ENCODE results near the gene PAMR1.

Gene PAMR1

DNA sequence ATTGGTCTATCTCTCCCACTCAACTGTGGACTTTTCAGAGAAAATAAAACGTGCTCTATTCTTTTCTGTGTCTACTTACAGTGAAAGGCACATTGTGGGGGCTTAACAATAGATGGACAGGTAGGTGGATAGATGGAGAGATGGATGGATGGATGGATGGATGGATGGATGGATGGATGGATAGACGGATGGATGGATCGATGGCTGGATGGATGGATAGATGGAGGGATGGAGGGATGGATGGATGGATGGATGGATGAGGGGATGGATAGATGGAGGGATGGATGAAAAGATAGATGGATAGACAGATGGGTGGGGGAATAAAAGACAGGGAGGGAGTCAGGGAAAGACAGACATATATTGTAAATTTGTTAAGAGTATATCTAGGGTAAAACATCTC lies 91.8 kb downstream of the PAMR1 start:
- no peak for DNase-seq

DNA sequence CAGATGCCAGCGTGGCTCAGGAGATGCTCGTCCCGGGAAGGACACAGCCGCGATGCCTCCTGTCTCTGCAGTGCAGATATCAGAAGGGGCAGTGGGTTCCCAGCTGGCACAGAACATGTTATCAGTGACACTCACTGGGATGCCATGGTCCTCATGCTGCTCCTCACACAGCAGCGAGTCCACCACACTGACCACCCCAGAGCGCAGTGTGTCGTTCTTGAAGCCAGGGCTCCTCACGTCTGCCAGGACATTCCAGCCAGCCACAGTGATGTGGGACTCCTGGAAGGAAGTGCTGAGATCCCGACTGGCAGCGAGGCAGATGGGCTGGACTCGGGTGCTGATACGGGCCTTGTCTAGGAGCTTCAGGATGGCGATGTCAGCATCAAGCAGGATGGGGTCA lies 93.0 kb downstream of the PAMR1 start:
- no peak for DNase-seq

DNA sequence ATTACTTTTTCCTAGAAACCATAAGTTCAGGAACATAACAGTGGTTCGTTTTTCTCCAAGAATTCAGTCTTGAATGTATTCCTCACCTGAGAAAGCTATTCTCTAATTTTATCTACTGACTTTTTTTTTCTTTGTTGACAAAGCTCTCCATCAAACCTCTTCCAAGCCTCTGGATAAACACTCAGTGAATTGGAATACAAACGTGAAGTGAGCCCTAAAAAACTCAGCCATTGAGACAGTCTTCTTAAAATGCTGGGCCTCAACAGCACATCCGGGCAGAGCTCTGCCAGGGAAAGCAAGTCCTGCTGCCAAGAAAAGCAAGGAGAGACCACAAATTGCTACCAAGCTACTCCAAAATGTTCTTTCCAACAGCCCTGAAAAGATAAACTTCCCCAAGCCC lies 98.3 kb downstream of the PAMR1 start:
- DNase-seq, result no peak

DNA sequence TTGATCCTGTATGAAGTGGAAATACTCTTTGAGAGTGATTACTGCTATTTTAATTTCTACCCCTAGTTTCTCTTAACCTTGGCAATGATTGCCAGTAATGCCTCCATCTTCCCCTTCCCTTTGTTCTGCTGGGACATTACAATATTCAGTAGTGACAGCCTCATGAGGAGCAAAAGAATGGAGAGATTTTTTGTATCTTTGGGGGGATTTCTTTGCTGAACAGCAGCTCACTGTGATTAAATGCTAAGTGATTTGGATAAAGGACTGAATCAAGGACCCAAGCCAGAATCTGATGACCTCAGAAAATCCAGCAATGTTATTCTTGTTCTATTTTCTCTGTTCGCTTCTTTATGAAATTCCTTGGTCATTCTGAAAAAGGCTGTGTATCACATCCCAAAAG lies 99.1 kb downstream of the PAMR1 start:
- DNase-seq, result no peak

DNA sequence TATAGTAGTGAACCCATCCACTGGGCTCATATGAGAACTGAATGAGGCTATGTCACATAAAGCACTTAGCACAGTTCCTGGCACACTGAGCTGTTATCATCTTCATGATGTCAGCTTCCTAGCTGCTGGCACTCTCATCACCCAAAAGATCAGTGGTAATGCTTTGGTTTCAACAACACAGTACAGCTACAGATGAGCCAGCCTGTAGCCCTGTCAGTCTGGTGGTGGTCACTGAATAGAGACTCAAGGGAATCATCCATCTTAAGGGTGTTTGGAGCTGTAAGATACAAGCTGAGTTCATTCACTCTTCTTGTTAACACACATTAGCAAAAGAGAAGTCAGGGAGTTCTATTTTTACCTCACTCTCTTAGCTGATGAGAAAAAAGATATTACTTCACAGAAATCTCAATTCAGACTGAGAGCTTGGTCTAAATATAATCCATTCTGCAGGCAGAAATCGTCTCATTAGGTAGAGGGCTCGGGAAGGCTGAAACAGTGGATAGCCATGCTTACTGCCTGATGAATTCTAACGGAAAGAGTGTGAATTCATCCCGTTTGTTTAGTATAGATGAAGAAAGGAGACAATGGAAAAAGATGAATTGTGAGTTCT lies 99.7 kb downstream of the PAMR1 start:
- no peak for DNase-seq

DNA sequence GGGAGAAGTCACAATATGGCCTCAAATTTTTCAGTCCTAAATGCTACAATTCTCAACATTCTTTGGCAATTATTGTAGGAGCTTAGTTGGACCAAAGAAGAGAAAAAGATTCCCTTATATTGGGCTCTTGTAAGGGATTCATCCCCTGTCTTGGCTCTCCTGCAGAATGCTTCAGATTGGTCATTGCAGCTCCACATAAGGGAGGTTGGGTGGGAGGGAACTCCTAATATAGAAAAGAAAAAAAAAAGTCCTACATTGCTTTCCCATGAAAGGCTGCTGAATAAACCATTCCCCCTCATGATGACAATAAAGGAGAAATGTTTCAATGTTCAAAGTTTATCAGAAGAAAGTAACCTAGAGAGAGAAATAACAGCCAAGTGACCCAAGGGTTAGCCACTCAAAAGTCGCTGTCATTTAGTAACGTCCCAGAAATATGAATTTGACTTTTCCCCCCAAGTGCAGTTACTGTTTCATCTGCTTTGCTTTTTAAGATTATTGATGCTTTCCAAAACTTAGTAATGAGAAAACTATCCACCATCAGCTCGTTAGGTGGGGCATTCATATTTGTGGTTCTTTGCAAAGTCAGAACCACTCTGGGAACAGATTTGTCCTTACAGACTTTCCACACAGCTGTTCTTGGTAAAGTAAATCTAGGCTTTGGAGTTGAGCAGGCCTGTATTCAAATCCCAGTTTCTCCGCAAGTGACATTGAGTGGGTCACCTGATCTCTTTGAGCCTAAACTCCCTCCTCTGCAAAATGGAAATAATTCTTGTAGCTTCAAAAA lies 101.1 kb downstream of the PAMR1 start:
- DNase-seq, result no peak

DNA sequence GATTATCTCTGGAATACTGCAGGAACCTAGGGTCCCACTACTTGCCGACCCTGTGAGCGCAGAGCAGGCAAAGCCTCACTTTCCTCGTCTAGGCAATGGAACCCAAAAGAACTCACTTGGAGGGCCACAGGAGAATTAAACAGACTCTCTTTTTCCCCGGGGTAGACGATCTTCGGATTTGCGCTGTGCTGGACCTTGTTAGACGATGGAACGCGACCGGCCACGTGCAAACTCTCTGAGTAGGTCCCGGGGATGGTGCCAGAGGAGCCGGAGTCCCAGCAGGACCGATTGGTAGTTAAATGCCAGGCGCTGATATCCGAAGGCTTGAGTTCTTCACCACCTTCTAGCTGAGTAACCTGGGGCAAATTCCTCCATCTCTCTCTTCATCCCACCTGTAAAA lies 105.0 kb downstream of the PAMR1 start:
- DNase-seq, result no peak

DNA sequence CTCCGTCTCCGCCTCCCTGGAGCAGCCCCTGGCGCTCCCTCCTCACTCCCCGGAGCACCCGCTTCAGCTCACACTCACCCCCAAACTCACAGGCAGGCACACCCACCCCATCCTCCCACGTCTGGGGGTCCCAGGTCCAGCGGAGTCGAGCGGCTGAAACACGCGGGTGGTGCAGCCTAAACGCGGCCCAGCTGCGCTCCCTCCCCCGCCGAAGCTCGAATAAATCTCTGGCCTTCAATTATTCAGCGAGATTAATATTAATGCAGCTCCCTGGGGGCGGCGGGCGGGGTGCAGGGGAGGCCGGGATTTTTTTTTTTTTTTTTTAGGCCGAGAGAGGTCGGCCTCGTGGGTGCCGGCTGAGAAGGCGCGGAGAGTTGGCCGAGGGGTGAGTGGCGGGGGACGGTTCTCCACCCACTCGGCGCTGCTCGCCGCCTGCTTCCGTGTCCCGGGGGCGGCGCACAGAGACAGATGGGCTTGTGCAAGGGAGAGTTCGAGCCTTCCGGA lies 105.5 kb downstream of the PAMR1 start:
- peak; percentile 43 for DNase-seq

DNA sequence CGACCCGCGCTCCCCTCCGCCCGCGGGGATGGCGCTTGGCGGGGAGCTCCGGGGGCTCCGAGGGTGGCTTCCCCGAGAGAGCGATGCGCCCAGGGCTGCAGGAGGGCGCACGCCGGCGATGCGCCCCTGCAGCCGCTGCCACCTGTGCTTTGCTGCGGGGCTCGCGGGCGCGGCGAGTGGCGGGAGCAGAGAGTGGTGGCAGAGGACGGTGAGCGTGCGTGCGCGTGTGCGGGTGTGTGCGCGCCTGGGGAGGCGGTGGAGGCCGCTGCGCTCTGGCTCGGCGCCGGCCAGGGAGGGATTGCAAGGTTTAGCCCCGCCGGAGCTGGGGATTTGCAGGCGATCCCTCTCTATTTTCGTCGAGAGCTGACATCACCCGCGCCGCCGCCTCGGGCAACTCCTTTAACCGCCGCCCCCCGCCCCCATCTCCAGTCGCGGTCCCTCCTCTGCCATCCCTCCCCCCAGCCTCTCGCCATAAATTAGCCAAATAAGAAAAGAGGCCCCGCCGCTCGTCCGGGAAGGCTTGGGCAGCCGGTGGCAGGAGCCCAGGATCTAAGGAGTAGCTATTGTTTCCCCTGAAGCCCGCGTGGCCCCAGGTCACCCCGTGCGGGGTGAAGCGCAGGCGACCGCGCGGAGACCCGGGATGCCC lies 106.1 kb downstream of the PAMR1 start, which contains the start of gene SLC1A2:
SLC1A2 (minus strand) TSS at position 375 of the 646 bp plus-strand sequence. CDS start 592 bp downstream, outside the sequence.
- DNase-seq, result peak; percentile 55

DNA sequence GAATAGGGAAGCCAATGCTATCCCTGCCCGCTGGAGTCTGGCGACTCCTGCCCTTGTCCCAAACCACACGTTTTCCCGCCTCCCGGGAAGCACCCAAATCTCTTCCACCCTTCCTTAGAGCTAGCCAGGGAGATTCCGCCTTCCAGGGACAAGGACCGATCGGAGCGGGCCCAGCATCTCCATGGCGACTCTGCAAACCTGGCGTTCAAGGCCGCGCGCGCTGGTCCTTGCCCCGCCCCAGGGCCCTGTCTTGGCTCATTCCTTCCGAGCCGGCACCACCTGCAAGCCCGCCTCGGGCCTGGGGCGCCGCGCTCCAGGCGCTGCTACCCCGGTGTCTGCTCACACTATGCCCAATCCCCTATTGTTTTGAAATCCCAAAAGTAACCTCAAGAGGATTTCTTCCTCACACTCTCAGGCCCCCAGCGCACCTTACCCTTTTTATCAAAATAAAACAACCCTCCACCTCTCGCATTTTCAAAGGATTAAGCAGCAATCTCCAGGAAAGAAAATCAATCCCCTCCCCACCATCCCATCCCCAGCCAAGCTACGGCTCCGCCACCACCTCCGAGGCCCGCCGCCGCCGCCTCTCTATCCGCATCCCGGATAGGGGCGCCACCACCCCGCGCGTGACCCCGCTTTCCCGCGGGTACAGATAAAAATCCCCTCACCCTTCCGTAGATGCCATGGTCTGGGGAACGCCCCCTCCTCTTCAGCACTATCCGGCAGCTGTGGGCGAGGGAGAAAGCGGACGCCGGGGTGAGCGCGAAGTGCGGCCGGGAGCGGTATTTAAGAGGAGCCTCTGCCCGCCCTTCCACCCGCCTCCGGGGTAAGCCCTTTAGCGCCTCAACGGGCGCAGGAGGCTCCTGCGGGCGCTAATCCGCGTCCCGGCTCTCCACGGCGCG lies 106.9 kb downstream of the PAMR1 start:
- peak; percentile 48 for DNase-seq

DNA sequence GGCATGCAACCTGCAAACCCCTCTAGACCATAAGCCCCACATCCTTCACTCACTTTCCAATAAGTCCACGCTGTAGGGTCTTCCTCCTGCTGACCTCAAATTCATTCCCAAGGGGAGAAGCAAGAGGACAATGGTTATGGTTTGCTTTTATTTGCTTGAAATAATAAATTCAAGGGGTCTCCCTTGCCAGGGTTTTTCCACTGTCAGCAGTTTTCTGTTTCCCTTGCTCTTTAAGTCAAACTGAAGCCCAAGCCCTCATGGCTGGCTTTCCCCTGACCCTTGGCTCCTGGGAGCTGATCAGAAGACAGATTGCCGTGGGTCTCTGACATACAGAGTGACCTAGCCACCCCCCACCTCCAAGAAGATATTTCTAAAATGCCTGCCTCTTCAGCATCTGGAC lies 109.9 kb downstream of the PAMR1 start:
- DNase-seq, result no peak

DNA sequence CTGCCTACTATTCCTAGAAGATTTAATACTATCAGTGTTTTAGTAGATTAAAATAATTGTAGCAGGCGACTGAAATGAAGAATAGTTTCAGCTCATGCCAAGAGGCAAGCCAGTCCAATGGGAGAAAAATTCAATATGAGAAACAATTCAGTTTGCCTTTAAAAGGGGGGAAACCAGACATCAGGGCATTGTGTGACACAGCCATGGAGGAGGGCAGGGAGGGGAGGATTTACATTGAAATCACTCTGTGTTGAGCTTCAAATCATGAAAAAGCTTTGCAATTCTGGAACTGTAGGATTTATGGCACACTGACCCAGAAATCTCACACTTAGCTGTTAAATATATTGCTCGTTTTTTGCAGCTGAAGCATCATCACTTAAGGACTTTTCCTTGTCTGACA lies 110.6 kb downstream of the PAMR1 start:
- no peak for DNase-seq

DNA sequence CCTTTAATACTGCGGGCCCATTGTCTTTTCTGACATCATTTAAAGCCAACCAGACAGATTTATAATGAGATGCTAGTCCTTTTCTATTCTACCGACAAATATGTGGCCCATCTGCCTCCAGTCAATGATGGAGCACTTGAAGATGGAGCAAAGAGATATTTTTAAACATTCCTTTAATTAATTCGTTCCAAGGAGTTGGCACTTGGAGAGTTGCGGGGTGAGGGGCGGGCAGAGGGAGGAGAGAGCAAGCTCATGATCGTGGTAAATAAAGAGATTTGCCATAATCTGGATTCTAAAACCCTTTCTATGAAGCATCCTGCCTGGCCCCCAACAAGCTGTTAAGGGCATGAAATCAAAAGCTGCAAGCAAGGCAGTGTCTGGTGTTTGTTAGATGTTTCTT lies 111.1 kb downstream of the PAMR1 start:
- no peak for DNase-seq

DNA sequence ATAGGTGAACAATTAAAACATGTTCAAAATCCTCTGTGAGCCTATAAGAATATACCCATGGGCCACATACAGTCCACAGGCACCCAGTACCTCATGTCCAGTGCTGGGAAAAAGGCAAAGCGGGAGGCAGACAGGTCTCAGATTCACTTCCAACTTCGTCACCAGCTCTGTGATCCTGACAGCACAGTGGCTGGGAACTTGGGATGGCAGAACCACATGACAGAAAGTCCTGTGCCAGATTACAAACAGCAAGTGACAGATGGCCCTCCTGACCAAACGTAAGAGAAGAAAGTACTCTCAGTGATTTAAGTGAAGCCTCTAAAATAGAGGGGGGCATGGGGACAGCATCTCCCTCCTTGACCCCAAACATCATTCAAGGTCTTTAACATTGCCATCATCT lies 111.8 kb downstream of the PAMR1 start:
- no peak for DNase-seq

DNA sequence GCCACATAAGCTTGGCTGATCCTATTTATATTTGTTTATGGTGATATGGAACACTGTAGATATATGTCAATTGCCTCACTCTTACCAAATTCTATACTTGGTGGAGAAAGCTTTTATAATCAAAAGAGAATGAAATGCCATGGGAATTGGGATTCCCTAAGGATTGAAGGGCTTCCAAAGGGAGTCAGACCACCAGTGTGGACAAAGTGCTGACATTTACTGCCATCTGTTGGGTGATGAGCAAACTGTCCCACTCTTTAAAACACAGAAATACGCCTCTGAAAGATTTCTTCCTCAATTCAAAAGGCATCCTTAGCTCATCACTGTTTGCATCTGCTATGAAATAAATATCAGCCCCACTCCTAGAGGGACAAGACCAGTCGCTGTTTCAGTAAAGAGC lies 113.1 kb downstream of the PAMR1 start:
- no peak for DNase-seq

DNA sequence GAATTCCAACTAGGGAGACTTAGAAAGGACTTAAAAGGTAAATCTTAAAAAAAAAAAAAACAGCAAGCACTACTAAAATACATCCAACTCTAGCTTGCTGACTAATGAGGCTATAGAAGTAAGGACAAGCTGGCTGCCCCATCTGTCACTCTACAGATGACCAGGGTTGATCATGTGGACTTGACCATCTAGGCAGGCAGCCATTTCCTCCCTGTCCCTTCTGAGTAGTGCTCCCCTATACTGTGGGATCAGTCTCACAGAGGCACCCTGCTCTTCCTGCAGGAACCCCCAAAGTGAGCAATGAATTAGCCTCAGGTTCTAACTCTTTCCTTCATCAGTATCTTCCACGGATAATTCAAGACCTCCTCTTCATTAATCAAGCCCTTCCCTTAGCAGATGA lies 118.4 kb downstream of the PAMR1 start:
- no peak for DNase-seq

DNA sequence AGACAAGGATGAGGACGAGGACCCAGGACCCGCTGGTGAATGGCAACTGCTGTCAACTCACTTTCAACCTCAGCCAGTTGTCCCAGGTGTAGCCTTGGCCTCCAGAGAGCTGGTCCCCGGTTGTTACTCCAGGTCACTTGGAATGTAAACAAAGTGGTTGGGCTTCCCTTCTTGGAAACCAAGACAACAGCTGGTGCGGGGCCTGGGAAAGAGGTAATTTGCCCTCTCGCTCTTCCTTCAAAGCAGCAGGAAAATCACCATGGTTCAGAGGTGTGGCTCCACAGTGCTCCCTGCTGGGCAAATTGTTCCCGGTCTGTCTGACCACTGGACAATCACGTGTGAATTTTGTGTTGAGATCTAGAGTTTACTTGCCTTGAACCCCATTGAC lies 121.0 kb downstream of the PAMR1 start:
- peak; percentile 8 for DNase-seq

DNA sequence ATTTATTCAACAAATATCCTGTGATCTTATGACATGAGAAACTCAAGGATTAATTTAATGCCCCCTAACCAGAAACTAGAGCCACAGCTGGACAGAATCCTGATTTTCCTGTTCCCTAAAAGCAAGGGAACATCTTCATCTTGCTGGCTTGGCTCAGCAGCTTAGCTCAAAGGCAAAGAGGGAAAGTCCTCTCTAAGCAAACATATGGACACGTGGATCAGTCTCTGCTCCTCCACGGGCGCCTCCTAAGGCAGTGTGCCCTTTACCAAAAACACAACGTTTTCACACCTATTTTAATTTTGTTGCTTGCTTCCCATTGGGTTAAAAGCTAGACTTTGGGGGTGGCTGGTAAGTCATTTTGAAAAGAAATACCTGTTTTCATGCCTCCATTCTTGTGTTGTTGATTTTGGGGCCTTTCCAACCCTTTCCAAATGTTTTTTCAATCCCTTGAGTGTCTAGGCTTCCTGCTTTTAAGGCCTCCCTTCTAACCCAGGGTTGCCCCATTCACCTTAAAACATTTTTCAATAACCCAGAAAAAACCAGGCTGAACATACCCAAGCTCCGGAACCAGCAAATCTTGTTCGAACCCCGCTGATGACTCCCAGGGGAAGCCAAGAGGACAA lies 121.5 kb downstream of the PAMR1 start:
- DNase-seq, result no peak

DNA sequence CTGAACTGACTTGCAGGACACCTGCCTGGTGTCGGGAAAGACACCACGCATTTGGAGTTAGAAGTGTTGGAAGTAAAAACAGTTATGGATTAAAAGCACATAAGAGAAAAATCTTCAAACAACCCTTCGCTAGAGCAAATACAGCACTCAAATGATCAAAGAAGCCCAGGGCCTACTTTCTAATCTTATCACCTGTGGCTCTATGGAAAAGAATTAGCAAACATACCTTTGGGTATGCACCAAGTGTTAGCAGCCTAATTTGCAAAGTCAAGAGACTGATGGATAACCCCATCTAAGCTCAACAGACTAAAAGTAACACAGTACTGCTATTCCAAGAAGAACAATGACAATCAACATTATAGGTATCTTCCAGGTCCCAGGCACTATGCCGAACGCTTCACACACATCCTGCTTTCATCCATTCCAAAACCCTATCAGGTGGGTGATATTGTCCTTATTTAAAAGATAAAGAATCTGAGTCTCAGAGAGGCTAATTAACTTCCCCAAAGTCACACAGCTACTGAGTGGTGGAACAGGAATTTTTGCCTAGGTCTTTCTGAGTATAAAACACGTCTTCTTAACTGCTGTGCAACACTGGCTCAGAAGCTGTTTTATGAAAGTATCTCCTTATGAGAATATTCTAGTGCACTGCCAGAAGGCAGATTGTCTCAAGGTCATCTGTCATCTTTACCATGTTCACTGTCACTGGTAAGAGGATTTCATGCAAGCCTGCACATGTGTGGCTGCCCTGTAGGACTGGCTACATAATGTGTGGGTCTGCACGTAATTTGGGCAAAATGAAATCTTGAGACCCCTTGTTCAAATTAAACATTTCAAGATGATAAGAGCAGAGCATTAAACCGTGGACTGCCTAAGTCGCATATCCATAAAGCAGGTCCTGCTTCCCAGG lies 122.4 kb downstream of the PAMR1 start:
- no peak for DNase-seq

DNA sequence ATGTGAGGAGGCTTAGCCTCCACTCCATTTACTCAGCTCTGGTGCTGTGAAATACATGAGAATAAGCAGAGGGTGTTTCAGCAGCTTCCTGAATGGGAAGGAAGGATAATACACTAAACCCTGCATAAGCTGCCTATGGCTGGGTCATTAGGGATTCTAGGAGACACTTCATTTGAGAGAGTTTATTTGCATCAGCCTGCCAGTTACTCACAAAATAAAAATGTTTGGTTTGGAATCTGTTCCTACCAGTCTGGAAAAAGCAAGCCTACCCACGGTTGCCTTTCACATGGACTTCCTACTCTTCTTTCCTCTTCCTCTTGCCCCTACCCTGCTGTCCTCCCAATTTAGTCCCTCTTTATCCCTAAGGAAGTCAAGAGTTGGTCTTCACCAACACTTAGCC lies 126.5 kb downstream of the PAMR1 start:
- no peak for DNase-seq

DNA sequence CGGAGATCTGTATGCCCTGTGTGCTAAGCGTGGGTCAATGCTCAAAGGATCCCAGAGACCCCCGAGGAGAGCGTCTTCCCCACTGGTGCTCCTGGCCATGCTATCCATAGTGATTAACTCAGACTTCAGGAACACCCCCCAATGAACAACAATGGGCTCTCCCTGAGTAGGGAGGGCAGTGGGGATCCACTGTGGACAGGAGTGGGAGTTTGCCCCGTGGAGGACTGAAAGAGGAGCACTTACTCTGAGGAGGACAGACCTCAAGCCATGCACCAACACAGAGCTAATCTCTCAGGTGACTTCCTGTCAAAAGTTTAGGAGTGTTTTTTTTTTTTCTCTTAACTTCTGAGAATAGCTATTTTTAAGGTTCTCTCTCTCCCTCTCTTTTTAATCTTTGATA lies 130.5 kb downstream of the PAMR1 start:
- no peak for DNase-seq

All from NCI-H146 (cell line).